H9 (cell line): ENCODE measurements around the gene LRRC23. TPM values are rescaled to one million over a fixed set of nuclear protein-coding genes. Genes with fewer than 3 reads are reported as not detected.

Experiments
- DNase-seq: peaks from one replicate; pipeline ENCODE4 v3.0.0-alpha.2; 2017
- H2AFZ ChIP-seq: one replicate; pipeline ENCODE4 v1.6.1; 2013; ENCODE audit warnings: mild to moderate bottlenecking, low read length, control low read depth, moderate library complexity
- H2AK5ac ChIP-seq: 2 replicates; pipeline ENCODE4 v1.6.1; 2013; ENCODE audit warnings: low read length, control low read depth, mixed read lengths; ENCODE audit not compliant: insufficient read length
- H2BK120ac ChIP-seq: one replicate; pipeline ENCODE4 v1.6.1; 2013; ENCODE audit warnings: low read depth, mild to moderate bottlenecking, low read length, control low read depth, inconsistent platforms; ENCODE audit not compliant: poor library complexity, severe bottlenecking
- H2BK12ac ChIP-seq: 2 replicates; pipeline ENCODE4 v1.6.1; 2013; ENCODE audit warnings: low read length, control low read depth, mixed read lengths, low read depth; ENCODE audit not compliant: insufficient read length
- H2BK15ac ChIP-seq: 2 replicates; pipeline ENCODE4 v1.6.1; 2013; ENCODE audit warnings: low read depth, low read length, control low read depth
- H2BK20ac ChIP-seq: one replicate; pipeline ENCODE4 v1.6.1; 2013; ENCODE audit warnings: low read depth, mild to moderate bottlenecking, low read length, control low read depth, inconsistent platforms; ENCODE audit not compliant: poor library complexity, severe bottlenecking
- H2BK5ac ChIP-seq: 2 replicates; pipeline ENCODE4 v1.6.1; 2013; ENCODE audit warnings: low read length, control low read depth, mixed read lengths; ENCODE audit not compliant: insufficient read length
- H3K14ac ChIP-seq: 2 replicates; pipeline ENCODE4 v1.6.1; 2013; ENCODE audit warnings: low read length, control low read depth; ENCODE audit not compliant: insufficient read depth
- H3K18ac ChIP-seq: 2 replicates; pipeline ENCODE4 v1.6.1; 2013; ENCODE audit warnings: low read depth, mild to moderate bottlenecking, mixed read lengths, low read length, control low read depth; ENCODE audit not compliant: insufficient read length
- H3K23ac ChIP-seq: 2 replicates; pipeline ENCODE4 v1.6.1; 2013; ENCODE audit warnings: low read length, control low read depth, mixed read lengths, low read depth; ENCODE audit not compliant: insufficient read length
- H3K23me2 ChIP-seq: 2 replicates; pipeline ENCODE4 v1.6.1; 2013; ENCODE audit warnings: low read depth, mild to moderate bottlenecking, mixed read lengths, low read length, control low read depth; ENCODE audit not compliant: insufficient read length, poor library complexity, severe bottlenecking
- H3K27ac ChIP-seq: 2 replicates; pipeline ENCODE4 v1.5.1; 2013; ENCODE audit warnings: low read length, control low read depth, mixed read lengths, low read depth; ENCODE audit not compliant: insufficient read length
- H3K27me3 ChIP-seq: 2 replicates; pipeline ENCODE4 v1.6.1; 2013; ENCODE audit warnings: low read length, control low read depth, inconsistent platforms; ENCODE audit not compliant: insufficient read depth
- H3K4ac ChIP-seq: 2 replicates; pipeline ENCODE4 v1.6.1; 2013; ENCODE audit warnings: low read depth, mild to moderate bottlenecking, control low read depth, inconsistent platforms, low read length, moderate library complexity
- H3K4me1 ChIP-seq: 2 replicates; pipeline ENCODE4 v1.6.1; 2013; ENCODE audit warnings: low read length, control low read depth, inconsistent platforms; ENCODE audit not compliant: insufficient read depth
- H3K4me2 ChIP-seq: 2 replicates; pipeline ENCODE4 v1.6.1; 2013; ENCODE audit warnings: low read length, control low read depth, mixed read lengths; ENCODE audit not compliant: insufficient read length, insufficient read depth
- H3K56ac ChIP-seq: 2 replicates; pipeline ENCODE4 v1.6.1; 2013; ENCODE audit warnings: low read depth, mild to moderate bottlenecking, mixed read lengths, low read length, control low read depth; ENCODE audit not compliant: insufficient read length
- H3K79me1 ChIP-seq: 2 replicates; pipeline ENCODE4 v1.6.1; 2013; ENCODE audit warnings: low read depth, mild to moderate bottlenecking, moderate library complexity, low read length, control low read depth, inconsistent platforms; ENCODE audit not compliant: insufficient read depth, poor library complexity, severe bottlenecking
- H3K79me2 ChIP-seq: 2 replicates; pipeline ENCODE4 v1.6.1; 2013; ENCODE audit warnings: low read length, control low read depth, inconsistent platforms; ENCODE audit not compliant: insufficient read depth
- H3K9ac ChIP-seq: 2 replicates; pipeline ENCODE4 v1.6.1; 2013; ENCODE audit warnings: low read length, control low read depth, mixed read lengths; ENCODE audit not compliant: insufficient read length; ENCODE audit errors: extremely low read depth
- H3K9me3 ChIP-seq: one replicate; pipeline ENCODE4 v1.6.1; 2013; ENCODE audit warnings: low read depth, low read length, inconsistent platforms; ENCODE audit not compliant: control insufficient read depth
- H3T11ph ChIP-seq: one replicate; pipeline ENCODE4 v1.6.1; 2013; ENCODE audit warnings: mild to moderate bottlenecking, low read length, control low read depth, inconsistent platforms
- H4K20me1 ChIP-seq: one replicate; pipeline ENCODE4 v1.6.1; 2013; ENCODE audit not compliant: control insufficient read depth, insufficient read length, insufficient read depth
- H4K5ac ChIP-seq: 2 replicates; pipeline ENCODE4 v1.6.1; 2013; ENCODE audit warnings: low read depth, mild to moderate bottlenecking, mixed read lengths, low read length, control low read depth; ENCODE audit not compliant: insufficient read length
- H4K8ac ChIP-seq: replicated peaks from 2 replicates; pipeline ENCODE4 v1.6.1; 2013; ENCODE audit warnings: low read length, control low read depth, mixed read lengths, low read depth; ENCODE audit not compliant: insufficient read length
- H4K91ac ChIP-seq: 2 replicates; pipeline ENCODE4 v1.6.1; 2013; ENCODE audit warnings: low read depth, mild to moderate bottlenecking, moderate library complexity, mixed read lengths, low read length, control low read depth; ENCODE audit not compliant: insufficient read length
- H3K27ac Mint-ChIP-seq, 3 experiments: 2 replicates in 2 of 3; 3 replicates in 1 of 3; pipeline ENCODE4 v1.8.0; 2020 to 2021; ENCODE audit warnings: mixed read lengths in 3 of 3, mild to moderate bottlenecking in 1 of 3, moderate library complexity in 1 of 3
- H3K27me3 Mint-ChIP-seq: 2 replicates; pipeline ENCODE4 v1.8.0; 2021; ENCODE audit warnings: low read depth, mild to moderate bottlenecking, moderate library complexity, mixed read lengths
- H3K36me3 Mint-ChIP-seq, 3 experiments: 2 replicates in 2 of 3; 3 replicates in 1 of 3; pipeline ENCODE4 v1.8.0; 2020 to 2021; ENCODE audit warnings: low read depth in 3 of 3, mixed read lengths in 3 of 3; ENCODE audit not compliant: insufficient read depth in 1 of 3
- H3K4me1 Mint-ChIP-seq, 2 experiments: 2 replicates each; pipeline ENCODE4 v1.8.0; 2020; ENCODE audit warnings: mixed read lengths in 2 of 2
- H3K4me3 Mint-ChIP-seq, 2 experiments: 2 replicates in 1 of 2; 3 replicates in 1 of 2; pipeline ENCODE4 v1.8.0; 2020 to 2021; ENCODE audit warnings: mild to moderate bottlenecking in 2 of 2, mixed read lengths in 2 of 2, moderate library complexity in 1 of 2
- H3K9me3 Mint-ChIP-seq, 2 experiments: 2 replicates in 1 of 2; 3 replicates in 1 of 2; pipeline ENCODE4 v1.8.0; 2020; ENCODE audit warnings: mild to moderate bottlenecking in 2 of 2, mixed read lengths in 2 of 2, moderate library complexity in 1 of 2
- CTCF ChIP-seq: fragments of 200-600 bp; sonication (generic); conservative IDR thresholded peaks from 3 replicates; pipeline ENCODE4 v1.8.0; 2021; ENCODE audit warnings: antibody characterized with exemption, mild to moderate bottlenecking
- WGBS: extraction: QIAGEN DNeasy Blood & Tissue Kit; methylation state at CpG from one replicate; pipeline ENCODE4 v1.1.7; 2013; ENCODE audit warnings: missing lambda C conversion rate, low lambda C conversion rate, mixed read lengths; ENCODE audit not compliant: insufficient read length; ENCODE audit errors: extremely low coverage; 5-methylcytosine and 5-hydroxymethylcytosine counted together
- total RNA-seq: library from RNA; stranded (reverse); gene quantifications from 2 replicates; pipeline ENCODE4 v1.2.1, GENCODE V29; 2021

Gene LRRC23
- total RNA-seq, 1 experiment from 2014 or later, result 2.1 TPM

GRCh38 chr12:6935371-6936193 is 31.0 kb downstream of the LRRC23 start:
- Histone ChIP-seq H3K9ac (no peak overlapping the region), H3K79me1 (no peaks in the 10 kb centered on the region), H2BK12ac (no peak overlapping the region), H4K20me1 (no peaks in the 10 kb centered on the region), H3K79me2 (peaks cover 5% of the 10 kb centered on the region; the same call in 1 of the 2 replicates), H2BK5ac (no peak overlapping the region), H2AFZ (no peak overlapping the region), H3K18ac (no peak overlapping the region), H3K27ac (no peak overlapping the region), H2BK15ac (no peak overlapping the region), H4K5ac (no peak overlapping the region), H3K23me2 (peaks cover 7% of the 10 kb centered on the region), H4K8ac (no peak overlapping the region), H4K91ac (no peak overlapping the region), H2AK5ac (no peak overlapping the region), H3K27me3 (no peaks in the 10 kb centered on the region), H3K4me1 (no peaks in the 10 kb centered on the region), H2BK20ac (no peak overlapping the region), H2BK120ac (no peak overlapping the region), H3K4me2 (no peak overlapping the region), H3K9me3 (no peaks in the 10 kb centered on the region), H3K14ac (no peak overlapping the region), H3K56ac (no peak overlapping the region), H3T11ph (no peak overlapping the region), H3K4ac (no peak overlapping the region), H3K23ac (no peak overlapping the region)
- TF ChIP-seq CTCF, result no peak
- Mint-ChIP-seq H3K27ac (peak overlapping the region in 2 of 3 experiments; percentile 10 to 96; a peak in 2 of 7 replicates), H3K27me3 (no peaks in the 10 kb centered on the region; the same call in 1 of the 2 replicates), H3K9me3 (no peaks in the 10 kb centered on the region; a peak in 1 of 5 replicates), H3K4me3 (peak overlapping the region in 1 of 2 experiments; percentile 39; a peak in 1 of 5 replicates), H3K4me1 (peaks cover 18 to 33% of the 10 kb centered on the region in 2 experiments), H3K36me3 (peaks cover 28 to 77% (median 51%) of the 10 kb centered on the region in 3 experiments)
- WGBS, result no CpG with 5 or more reads among the region's 14 CpGs
- DNase-seq, result no peak
